ENCODE data around the gene CROCC. TPM values are rescaled to one million over a fixed set of nuclear protein-coding genes. Genes with fewer than 3 reads are reported as not detected.

CROCC gene
- total RNA-seq, 1 donor from 2014 or later = 15.2 TPM

DNA sequence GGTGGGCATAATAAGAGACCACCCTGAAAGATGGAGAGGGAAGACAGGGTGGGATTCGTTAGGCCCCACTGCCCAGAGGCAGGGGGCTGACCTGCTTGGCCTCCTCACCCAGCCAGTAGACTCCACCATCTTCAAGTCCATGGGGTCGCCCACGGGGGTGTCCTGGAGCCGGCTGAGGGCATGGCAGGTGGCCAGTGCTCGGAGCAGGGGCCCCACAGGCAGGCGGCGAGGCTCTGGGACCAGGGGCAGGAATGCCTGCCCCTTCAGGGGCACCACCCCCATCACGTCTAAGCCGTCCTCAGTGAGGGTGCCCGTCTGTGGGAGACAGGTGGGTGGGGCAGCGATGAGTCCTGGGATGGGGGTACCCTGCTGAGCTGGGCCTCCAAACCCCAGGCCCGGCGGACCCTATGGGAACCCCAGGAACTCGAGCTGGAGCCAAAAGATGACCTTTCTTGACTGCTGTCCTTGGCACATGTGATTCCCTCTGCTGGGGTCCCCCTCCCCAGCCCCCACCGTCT is 71.8 kb downstream of the CROCC start:
- Mint-ChIP-seq H3K4me3 (no peak overlapping the region), H3K36me3 (peaks cover 5% of the 10 kb centered on the region), H3K4me1 (no peaks in the 10 kb centered on the region), H3K9me3 (no peaks in the 10 kb centered on the region), H3K27me3 (ENCODE audit: insufficient read depth, low read depth) (peaks cover 5% of the 10 kb centered on the region), H3K27ac (no peak overlapping the region)
- no peak overlapping the region for H3K4me3 ChIP-seq
- no peaks in the 10 kb centered on the region for H3K79me2 ChIP-seq (ENCODE audit: low read depth)
- no peaks in the 10 kb centered on the region for H3K27me3 ChIP-seq
- DNase-seq (ENCODE audit: low spot score) = no peak
- H2AFZ ChIP-seq (replicated peaks) = no peak overlapping the region
- no peaks in the 10 kb centered on the region for H3K4me1 ChIP-seq
- TF ChIP-seq EZH2phosphoT487 (IDR thresholded peaks at IDR 0.05) (no peak), EZH2 (IDR thresholded peaks at IDR 0.05) (no peak)
- TF ChIP-seq, protein P1, sequence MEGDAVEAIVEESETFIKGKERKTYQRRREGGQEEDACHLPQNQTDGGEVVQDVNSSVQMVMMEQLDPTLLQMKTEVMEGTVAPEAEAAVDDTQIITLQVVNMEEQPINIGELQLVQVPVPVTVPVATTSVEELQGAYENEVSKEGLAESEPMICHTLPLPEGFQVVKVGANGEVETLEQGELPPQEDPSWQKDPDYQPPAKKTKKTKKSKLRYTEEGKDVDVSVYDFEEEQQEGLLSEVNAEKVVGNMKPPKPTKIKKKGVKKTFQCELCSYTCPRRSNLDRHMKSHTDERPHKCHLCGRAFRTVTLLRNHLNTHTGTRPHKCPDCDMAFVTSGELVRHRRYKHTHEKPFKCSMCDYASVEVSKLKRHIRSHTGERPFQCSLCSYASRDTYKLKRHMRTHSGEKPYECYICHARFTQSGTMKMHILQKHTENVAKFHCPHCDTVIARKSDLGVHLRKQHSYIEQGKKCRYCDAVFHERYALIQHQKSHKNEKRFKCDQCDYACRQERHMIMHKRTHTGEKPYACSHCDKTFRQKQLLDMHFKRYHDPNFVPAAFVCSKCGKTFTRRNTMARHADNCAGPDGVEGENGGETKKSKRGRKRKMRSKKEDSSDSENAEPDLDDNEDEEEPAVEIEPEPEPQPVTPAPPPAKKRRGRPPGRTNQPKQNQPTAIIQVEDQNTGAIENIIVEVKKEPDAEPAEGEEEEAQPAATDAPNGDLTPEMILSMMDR (IDR thresholded peaks at IDR 0.05) = no peak
- no peaks in the 10 kb centered on the region for H3K36me3 ChIP-seq
- no peaks in the 10 kb centered on the region for H3F3A ChIP-seq (ENCODE audit: low read depth)
- H3K9me3 ChIP-seq (ENCODE audit: low read depth) = no peaks in the 10 kb centered on the region
- no peak overlapping the region for H3K9ac ChIP-seq
- no peaks in the 10 kb centered on the region for H4K20me1 ChIP-seq (ENCODE audit: low read depth)
- no peak overlapping the region for H3K4me2 ChIP-seq
- no peak overlapping the region for H3K27ac ChIP-seq

DNA sequence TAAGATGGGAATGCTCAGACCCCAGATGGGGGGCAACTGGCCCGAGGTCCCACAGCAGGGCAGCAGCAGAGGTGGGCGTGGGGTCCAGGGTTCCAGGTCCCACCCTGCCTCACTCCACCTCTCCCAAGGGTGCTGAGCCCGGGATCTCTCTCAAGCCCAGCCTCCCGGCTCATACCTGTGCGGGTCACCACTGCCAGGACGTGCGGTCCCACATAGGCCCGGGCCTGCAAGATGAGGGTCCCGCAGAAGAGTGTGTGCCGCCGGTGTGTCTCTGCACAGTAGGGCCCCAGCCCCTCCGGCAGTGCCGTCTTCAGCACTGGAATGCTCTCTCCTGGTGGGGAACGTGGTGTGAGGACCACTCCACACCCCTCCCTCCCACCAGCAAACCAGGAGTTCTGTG is 75.1 kb downstream of the CROCC start:
- H3K27ac ChIP-seq = no peak overlapping the region
- Mint-ChIP-seq H3K27ac (no peak overlapping the region), H3K9me3 (no peaks in the 10 kb centered on the region), H3K36me3 (peaks cover 3% of the 10 kb centered on the region), H3K27me3 (ENCODE audit: insufficient read depth, low read depth) (peaks cover 2% of the 10 kb centered on the region), H3K4me3 (no peak overlapping the region), H3K4me1 (no peaks in the 10 kb centered on the region)
- H4K20me1 ChIP-seq (ENCODE audit: low read depth) = no peaks in the 10 kb centered on the region
- no peak overlapping the region for H2AFZ ChIP-seq (replicated peaks)
- H3K9me3 ChIP-seq (ENCODE audit: low read depth) = no peaks in the 10 kb centered on the region
- H3K4me2 ChIP-seq = no peak overlapping the region
- no peaks in the 10 kb centered on the region for H3F3A ChIP-seq (ENCODE audit: low read depth)
- TF ChIP-seq EZH2phosphoT487 (IDR thresholded peaks at IDR 0.05) (no peak), EZH2 (IDR thresholded peaks at IDR 0.05) (no peak)
- TF ChIP-seq, protein P1 (IDR thresholded peaks at IDR 0.05) = no peak
- no peak overlapping the region for H3K4me3 ChIP-seq
- H3K79me2 ChIP-seq (ENCODE audit: low read depth) = no peaks in the 10 kb centered on the region
- no peaks in the 10 kb centered on the region for H3K4me1 ChIP-seq
- H3K27me3 ChIP-seq = no peaks in the 10 kb centered on the region
- H3K36me3 ChIP-seq = no peaks in the 10 kb centered on the region
- no peak overlapping the region for H3K9ac ChIP-seq
- DNase-seq (ENCODE audit: low spot score) = no peak

DNA sequence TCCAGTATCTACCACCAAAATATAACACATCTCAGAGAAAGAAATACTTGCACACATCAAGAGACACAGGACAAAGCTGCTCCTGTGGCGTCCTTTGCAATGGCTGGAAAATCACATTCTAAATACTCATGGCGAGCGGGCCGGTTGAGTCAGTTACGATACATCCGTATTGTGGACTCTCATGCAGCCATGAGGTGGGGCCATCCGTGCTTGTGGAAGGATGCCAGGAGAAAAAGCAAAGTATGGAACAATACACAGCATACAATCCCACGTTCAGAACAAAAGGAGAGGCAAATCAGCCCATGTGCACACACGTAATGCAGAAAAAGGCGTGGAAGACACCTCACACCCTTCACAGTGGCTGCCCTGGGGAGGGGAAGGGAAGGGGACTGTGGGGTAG is 76.9 kb downstream of the CROCC start:
- H3K4me2 ChIP-seq = no peak overlapping the region
- no peaks in the 10 kb centered on the region for H3F3A ChIP-seq (ENCODE audit: low read depth)
- no peaks in the 10 kb centered on the region for H3K4me1 ChIP-seq
- Mint-ChIP-seq H3K4me3 (no peak overlapping the region), H3K36me3 (peaks cover 3% of the 10 kb centered on the region), H3K4me1 (no peaks in the 10 kb centered on the region), H3K9me3 (no peaks in the 10 kb centered on the region), H3K27ac (no peak overlapping the region), H3K27me3 (ENCODE audit: insufficient read depth, low read depth) (peaks cover 2% of the 10 kb centered on the region)
- no peaks in the 10 kb centered on the region for H3K79me2 ChIP-seq (ENCODE audit: low read depth)
- TF ChIP-seq EZH2 (IDR thresholded peaks at IDR 0.05) = no peak
- TF ChIP-seq EZH2phosphoT487 (IDR thresholded peaks at IDR 0.05) = no peak
- TF ChIP-seq, protein P1 (IDR thresholded peaks at IDR 0.05) = no peak
- H3K36me3 ChIP-seq = no peaks in the 10 kb centered on the region
- no peaks in the 10 kb centered on the region for H4K20me1 ChIP-seq (ENCODE audit: low read depth)
- H3K27ac ChIP-seq = no peak overlapping the region
- no peak overlapping the region for H3K9ac ChIP-seq
- H2AFZ ChIP-seq (replicated peaks) = no peak overlapping the region
- H3K4me3 ChIP-seq = no peak overlapping the region
- no peaks in the 10 kb centered on the region for H3K9me3 ChIP-seq (ENCODE audit: low read depth)
- no peaks in the 10 kb centered on the region for H3K27me3 ChIP-seq
- no peak for DNase-seq (ENCODE audit: low spot score)

All from neural progenitor cell (in vitro differentiated cells).